ENCODE data around the gene DIPK1A.
"Not testable (repeated sequence)": the region's sequence is repeated elsewhere in the genome, so short reads cannot be mapped to it uniquely, and the experiment has no call there.

The DIPK1A gene

DNA sequence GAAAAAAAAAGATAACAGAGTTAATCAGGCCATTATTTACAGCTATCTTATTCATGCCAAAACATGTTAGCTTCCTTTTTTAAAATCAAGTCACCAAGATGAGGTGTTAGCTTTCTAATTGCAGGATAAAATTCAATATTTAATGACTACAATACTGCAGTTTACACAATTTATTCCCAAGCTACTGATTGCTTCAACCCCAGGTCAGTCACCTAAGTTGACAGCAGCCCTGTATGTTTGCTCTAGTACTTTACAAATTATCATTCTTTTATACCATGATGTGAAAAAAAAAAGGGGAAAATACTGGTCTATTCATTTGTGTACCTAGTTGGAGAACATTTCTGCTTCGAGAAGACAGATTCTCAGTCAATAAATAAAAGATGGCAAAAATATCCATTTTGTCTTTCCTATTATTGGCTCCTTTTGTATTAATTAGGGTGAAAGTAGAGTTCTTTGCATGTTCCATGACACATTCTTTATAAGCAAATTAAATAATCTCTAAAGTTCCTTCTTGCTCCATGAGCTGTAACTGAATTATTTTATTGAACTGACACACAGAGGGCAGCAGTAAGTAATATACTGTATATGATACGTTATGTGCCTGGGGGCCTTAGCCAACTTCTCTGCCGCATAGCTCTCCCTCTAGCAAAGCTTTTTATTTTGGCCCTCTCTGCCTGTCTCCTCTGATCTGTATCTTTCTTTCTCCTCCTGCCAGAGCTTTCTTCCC, 48.0 kb downstream of the DIPK1A start:
- Histone ChIP-seq H3K4me1 (ENCODE audit: control insufficient read depth, insufficient read depth, low read length) (no peaks in the 10 kb centered on the region), H3K27ac (ENCODE audit: low read depth, low read length) (no peak overlapping the region), H3K9ac (ENCODE audit: low read depth, low read length) (no peak overlapping the region), H3K9me3 (ENCODE audit: control insufficient read depth, insufficient read depth, low read length) (no peaks in the 10 kb centered on the region), H3K4me3 (ENCODE audit: low read depth, low read length) (no peak overlapping the region), H3K36me3 (ENCODE audit: control insufficient read depth, insufficient read depth, low read length) (no peaks in the 10 kb centered on the region), H3K27me3 (ENCODE audit: control insufficient read depth, insufficient read depth, low read length) (no peaks in the 10 kb centered on the region)

DNA sequence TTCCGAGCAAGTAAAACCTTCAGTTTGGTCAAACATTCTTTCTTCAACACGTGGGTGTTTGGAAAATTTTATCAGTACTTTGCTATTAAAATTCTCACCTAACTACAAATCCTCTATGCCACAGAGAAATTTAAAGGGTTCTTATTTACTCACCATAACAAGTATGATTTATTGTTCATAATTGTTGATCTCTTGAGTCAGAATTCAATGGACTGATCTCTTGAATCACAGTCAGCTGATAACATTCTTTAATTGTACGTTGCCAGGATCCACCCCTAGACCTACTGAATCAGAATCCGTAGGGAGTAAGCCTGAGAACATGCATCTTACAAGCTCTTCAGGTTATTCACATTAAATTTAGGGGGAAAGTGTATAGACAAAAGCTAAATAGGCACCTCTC, 51.2 kb downstream of the DIPK1A start:
- no peaks in the 10 kb centered on the region for H3K4me1 ChIP-seq (ENCODE audit: control insufficient read depth, insufficient read depth, low read length)
- H3K9ac ChIP-seq (ENCODE audit: low read depth, low read length), result no peak overlapping the region
- H3K27me3 ChIP-seq (ENCODE audit: control insufficient read depth, insufficient read depth, low read length), result no peaks in the 10 kb centered on the region
- no peaks in the 10 kb centered on the region for H3K9me3 ChIP-seq (ENCODE audit: control insufficient read depth, insufficient read depth, low read length)
- no peak overlapping the region for H3K4me3 ChIP-seq (ENCODE audit: low read depth, low read length)
- H3K36me3 ChIP-seq (ENCODE audit: control insufficient read depth, insufficient read depth, low read length), result no peaks in the 10 kb centered on the region
- H3K27ac ChIP-seq (ENCODE audit: low read depth, low read length), result no peak overlapping the region

DNA sequence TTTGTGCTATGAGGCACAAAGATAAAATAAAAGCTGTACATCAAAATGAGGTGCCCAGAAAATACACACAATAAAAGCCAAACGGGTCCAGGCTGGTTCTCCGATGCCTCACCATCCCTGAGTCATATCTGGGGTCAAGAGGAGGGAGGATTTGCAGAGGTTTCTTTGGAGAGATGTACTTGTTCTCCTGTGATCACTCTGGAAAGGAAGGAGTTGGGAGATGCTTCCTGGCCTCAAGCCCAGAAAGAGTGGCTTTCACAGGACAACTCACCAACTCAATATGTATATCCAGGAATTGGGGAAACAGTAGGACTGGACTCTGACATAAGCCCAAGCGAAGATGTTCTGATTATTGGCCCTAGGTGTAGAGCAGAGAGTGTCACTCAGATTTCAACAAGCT, 51.9 kb downstream of the DIPK1A start:
- H3K9ac ChIP-seq (ENCODE audit: low read depth, low read length), result no peak overlapping the region
- H3K4me3 ChIP-seq (ENCODE audit: low read depth, low read length), result no peak overlapping the region
- H3K36me3 ChIP-seq (ENCODE audit: control insufficient read depth, insufficient read depth, low read length), result no peaks in the 10 kb centered on the region
- no peaks in the 10 kb centered on the region for H3K27me3 ChIP-seq (ENCODE audit: control insufficient read depth, insufficient read depth, low read length)
- no peak overlapping the region for H3K27ac ChIP-seq (ENCODE audit: low read depth, low read length)
- H3K4me1 ChIP-seq (ENCODE audit: control insufficient read depth, insufficient read depth, low read length), result no peaks in the 10 kb centered on the region
- no peaks in the 10 kb centered on the region for H3K9me3 ChIP-seq (ENCODE audit: control insufficient read depth, insufficient read depth, low read length)

DNA sequence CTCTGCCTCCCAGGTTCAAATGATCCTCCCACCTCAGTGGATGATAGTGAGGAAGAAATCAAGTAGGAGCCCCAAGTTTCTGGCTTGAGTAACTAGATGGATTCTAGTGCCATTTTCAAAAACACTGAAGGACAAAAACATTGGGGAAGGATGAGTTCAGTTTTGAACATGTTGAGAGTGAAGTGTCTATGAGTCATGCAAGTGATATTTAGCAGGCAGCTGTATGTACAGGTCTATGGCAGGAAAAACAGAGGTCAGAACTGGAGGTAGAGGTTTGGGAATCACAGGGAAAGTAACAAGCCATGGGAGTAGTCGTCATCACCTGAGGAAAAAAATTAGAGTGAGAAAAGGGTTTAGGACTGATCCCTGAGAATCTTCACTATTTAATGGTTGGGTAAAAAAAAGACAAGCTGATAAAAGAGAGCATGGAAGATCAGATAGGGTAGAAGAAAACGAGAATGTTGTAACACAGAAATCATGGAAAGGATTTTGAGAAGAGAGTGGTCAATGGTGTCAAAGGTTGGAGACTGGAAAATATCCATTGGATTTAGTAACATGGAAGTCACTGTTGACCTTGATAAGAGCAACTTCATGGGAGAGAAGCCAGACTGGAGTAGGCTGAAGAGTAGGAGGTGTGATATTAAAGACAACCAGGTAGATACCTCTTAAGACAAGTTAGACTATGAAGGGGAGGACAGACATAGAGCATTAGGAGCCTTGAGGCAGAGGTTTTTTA, 53.1 kb downstream of the DIPK1A start:
- no peaks in the 10 kb centered on the region for H3K27me3 ChIP-seq (ENCODE audit: control insufficient read depth, insufficient read depth, low read length)
- no peaks in the 10 kb centered on the region for H3K36me3 ChIP-seq (ENCODE audit: control insufficient read depth, insufficient read depth, low read length)
- H3K4me3 ChIP-seq (ENCODE audit: low read depth, low read length), result no peak overlapping the region
- H3K4me1 ChIP-seq (ENCODE audit: control insufficient read depth, insufficient read depth, low read length), result no peaks in the 10 kb centered on the region
- H3K9me3 ChIP-seq (ENCODE audit: control insufficient read depth, insufficient read depth, low read length), result no peaks in the 10 kb centered on the region
- H3K9ac ChIP-seq (ENCODE audit: low read depth, low read length), result no peak overlapping the region
- no peak overlapping the region for H3K27ac ChIP-seq (ENCODE audit: low read depth, low read length)

DNA sequence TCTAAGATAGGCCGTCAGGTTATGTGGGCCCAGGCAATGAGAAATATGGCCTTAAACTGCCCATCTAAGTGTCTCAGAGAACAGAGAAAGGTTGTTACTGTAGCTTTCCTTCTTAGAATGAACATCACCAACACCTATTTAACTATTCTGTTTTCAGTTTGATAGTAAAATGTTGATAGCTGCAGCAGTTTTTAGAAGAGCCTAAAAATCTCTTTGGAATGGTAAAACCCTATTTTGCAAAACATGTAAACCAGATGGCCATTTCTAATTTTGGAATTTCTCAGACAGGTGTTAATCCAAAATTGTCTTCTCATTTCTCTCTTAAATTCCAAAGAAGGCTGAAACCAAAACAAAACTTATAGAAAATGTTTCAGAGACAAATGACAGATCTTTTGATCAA, 57.5 kb downstream of the DIPK1A start:
- no peaks in the 10 kb centered on the region for H3K4me1 ChIP-seq (ENCODE audit: control insufficient read depth, insufficient read depth, low read length)
- no peak overlapping the region for H3K27ac ChIP-seq (ENCODE audit: low read depth, low read length)
- H3K36me3 ChIP-seq (ENCODE audit: control insufficient read depth, insufficient read depth, low read length), result no peaks in the 10 kb centered on the region
- no peak overlapping the region for H3K4me3 ChIP-seq (ENCODE audit: low read depth, low read length)
- no peak overlapping the region for H3K9ac ChIP-seq (ENCODE audit: low read depth, low read length)
- H3K9me3 ChIP-seq (ENCODE audit: control insufficient read depth, insufficient read depth, low read length), result no peaks in the 10 kb centered on the region
- no peaks in the 10 kb centered on the region for H3K27me3 ChIP-seq (ENCODE audit: control insufficient read depth, insufficient read depth, low read length)

DNA sequence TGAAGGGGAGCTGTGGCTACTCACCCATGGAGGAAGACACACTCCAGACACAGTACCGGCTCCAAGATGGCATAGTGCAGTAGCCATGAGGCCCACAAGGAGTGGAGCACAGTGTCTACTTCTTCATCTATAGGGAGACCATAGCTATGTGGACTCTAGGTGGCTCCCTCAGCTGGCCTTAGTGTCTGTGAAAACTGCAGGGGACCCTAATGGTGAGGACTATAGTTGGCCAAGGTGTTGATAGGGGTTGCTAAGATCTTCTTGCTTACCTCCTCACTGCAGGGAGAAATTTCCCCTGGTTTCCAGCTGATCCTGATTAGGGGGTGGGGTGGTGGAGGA, 58.9 kb downstream of the DIPK1A start:
- H3K9me3 ChIP-seq (ENCODE audit: control insufficient read depth, insufficient read depth, low read length), result no peaks in the 10 kb centered on the region
- no peak overlapping the region for H3K9ac ChIP-seq (ENCODE audit: low read depth, low read length)
- H3K4me1 ChIP-seq (ENCODE audit: control insufficient read depth, insufficient read depth, low read length), result no peaks in the 10 kb centered on the region
- H3K4me3 ChIP-seq (ENCODE audit: low read depth, low read length), result no peak overlapping the region
- H3K27ac ChIP-seq (ENCODE audit: low read depth, low read length), result no peak overlapping the region
- H3K36me3 ChIP-seq (ENCODE audit: control insufficient read depth, insufficient read depth, low read length), result no peaks in the 10 kb centered on the region
- no peaks in the 10 kb centered on the region for H3K27me3 ChIP-seq (ENCODE audit: control insufficient read depth, insufficient read depth, low read length)

DNA sequence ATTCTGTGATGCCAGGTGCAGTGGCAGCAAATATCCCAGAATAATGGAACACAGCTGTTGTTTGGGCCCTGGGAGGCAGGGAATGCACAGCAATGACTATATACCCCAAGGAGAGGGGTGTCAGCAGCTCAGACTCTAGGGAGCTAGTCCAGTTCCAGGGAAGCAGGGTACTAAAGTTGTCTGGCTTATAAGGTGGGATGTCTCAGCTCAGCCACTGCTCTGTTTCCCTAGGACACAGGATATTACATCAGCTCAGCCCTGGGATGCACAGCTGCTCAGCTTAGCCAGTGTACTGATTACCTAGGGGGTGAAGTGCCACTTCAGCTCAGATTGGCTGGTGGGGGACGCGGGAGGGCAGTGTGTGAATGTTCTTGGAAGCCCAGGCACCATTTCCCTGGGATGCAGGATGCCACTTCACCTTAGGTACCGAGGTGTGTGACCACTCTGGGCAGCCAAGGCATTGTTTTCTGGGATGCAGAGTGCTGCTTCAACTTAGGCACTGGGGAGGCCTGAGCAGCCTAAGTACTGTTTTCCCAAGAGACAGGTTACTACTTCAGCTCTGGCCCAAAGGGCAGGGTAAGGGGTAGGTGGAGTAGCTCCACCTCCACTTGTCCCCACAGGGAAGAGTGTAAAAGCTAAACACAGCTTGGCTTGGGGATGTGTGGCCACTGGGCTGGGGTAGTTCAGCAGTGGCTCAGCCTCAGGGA, 59.4 kb downstream of the DIPK1A start:
- H3K9me3 ChIP-seq (ENCODE audit: control insufficient read depth, insufficient read depth, low read length), result no peaks in the 10 kb centered on the region
- no peak overlapping the region for H3K27ac ChIP-seq (ENCODE audit: low read depth, low read length)
- no peaks in the 10 kb centered on the region for H3K27me3 ChIP-seq (ENCODE audit: control insufficient read depth, insufficient read depth, low read length)
- H3K4me1 ChIP-seq (ENCODE audit: control insufficient read depth, insufficient read depth, low read length), result no peaks in the 10 kb centered on the region
- H3K36me3 ChIP-seq (ENCODE audit: control insufficient read depth, insufficient read depth, low read length), result no peaks in the 10 kb centered on the region
- H3K4me3 ChIP-seq (ENCODE audit: low read depth, low read length), result no peak overlapping the region
- H3K9ac ChIP-seq (ENCODE audit: low read depth, low read length), result no peak overlapping the region

DNA sequence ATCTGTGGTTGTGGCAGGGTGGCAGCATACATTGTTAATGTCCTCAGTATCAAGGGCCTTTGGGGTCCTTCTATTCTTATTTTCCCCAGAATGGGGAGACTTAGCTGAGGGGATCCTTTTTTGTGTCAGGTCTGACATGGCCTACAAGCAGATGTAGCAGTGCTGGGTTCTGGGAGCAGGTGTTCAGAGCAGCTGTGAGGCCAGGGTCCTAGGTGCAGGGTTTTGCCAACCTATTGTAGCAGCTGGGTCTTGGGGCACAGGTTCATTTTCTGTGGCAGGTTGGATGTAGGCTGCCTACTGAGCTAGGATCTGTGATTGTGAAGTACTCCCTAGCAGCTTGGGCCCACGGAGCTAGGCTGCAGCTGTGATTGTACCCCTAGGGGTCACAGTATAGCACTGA, 60.1 kb downstream of the DIPK1A start:
- H3K9me3 ChIP-seq (ENCODE audit: control insufficient read depth, insufficient read depth, low read length), result no peaks in the 10 kb centered on the region
- no peaks in the 10 kb centered on the region for H3K36me3 ChIP-seq (ENCODE audit: control insufficient read depth, insufficient read depth, low read length)
- H3K9ac ChIP-seq (ENCODE audit: low read depth, low read length), result no peak overlapping the region
- H3K4me3 ChIP-seq (ENCODE audit: low read depth, low read length), result no peak overlapping the region
- H3K27ac ChIP-seq (ENCODE audit: low read depth, low read length), result no peak overlapping the region
- H3K27me3 ChIP-seq (ENCODE audit: control insufficient read depth, insufficient read depth, low read length), result no peaks in the 10 kb centered on the region
- no peaks in the 10 kb centered on the region for H3K4me1 ChIP-seq (ENCODE audit: control insufficient read depth, insufficient read depth, low read length)

DNA sequence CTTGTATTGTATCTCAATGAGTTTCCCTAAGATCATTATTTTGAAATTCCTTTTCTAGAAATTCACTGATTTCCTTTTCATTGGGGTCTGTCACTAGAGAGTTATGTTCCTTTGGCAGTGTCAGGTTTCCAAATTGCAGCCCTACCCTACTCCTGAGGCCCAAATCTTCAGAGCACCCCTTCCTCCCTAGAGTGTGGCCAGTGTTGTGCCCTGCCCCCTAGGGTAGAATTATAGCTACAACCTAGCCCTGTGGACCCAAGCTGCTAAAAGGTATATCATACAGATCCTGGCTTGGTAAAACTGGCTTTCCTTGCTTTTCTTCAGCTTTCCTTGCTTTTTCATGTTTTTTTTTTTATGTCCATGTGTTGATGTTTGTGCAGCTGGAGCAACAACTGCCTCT, 60.7 kb downstream of the DIPK1A start:
- Histone ChIP-seq H3K36me3 (ENCODE audit: control insufficient read depth, insufficient read depth, low read length) (no peaks in the 10 kb centered on the region), H3K9ac (ENCODE audit: low read depth, low read length) (no peak overlapping the region)

DNA sequence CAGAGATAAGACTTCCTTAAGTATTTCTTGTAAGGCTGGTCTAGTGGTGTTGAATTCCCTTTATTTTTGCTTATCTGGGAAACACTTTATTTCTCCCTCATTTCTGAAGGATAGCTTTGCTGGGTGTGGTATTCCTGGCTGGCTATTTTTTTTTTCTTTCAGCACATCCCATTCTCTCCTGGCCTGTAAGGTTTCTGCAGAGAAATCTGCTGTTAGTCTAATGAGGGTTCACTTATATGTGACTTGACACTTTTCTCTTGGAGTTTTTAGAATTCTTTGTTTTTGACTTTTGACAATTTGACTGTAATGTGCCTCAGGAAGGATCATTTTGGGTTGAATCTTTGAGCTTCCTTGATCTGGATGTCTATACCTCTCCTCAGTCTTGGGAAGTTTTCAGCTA, 61.5 kb downstream of the DIPK1A start:
- no peaks in the 10 kb centered on the region for H3K27me3 ChIP-seq (ENCODE audit: control insufficient read depth, insufficient read depth, low read length)
- no peak overlapping the region for H3K4me3 ChIP-seq (ENCODE audit: low read depth, low read length)
- H3K27ac ChIP-seq (ENCODE audit: low read depth, low read length), result no peak overlapping the region
- no peaks in the 10 kb centered on the region for H3K4me1 ChIP-seq (ENCODE audit: control insufficient read depth, insufficient read depth, low read length)
- no peak overlapping the region for H3K9ac ChIP-seq (ENCODE audit: low read depth, low read length)
- no peaks in the 10 kb centered on the region for H3K36me3 ChIP-seq (ENCODE audit: control insufficient read depth, insufficient read depth, low read length)
- H3K9me3 ChIP-seq (ENCODE audit: control insufficient read depth, insufficient read depth, low read length), result no peaks in the 10 kb centered on the region

More for the DNA sequence above, 60.7 kb downstream of the DIPK1A start:
- Histone ChIP-seq H3K27ac (ENCODE audit: low read depth, low read length) (no peak overlapping the region), H3K4me3 (ENCODE audit: low read depth, low read length) (no peak overlapping the region), H3K4me1 (ENCODE audit: control insufficient read depth, insufficient read depth, low read length) (no peaks in the 10 kb centered on the region), H3K9me3 (ENCODE audit: control insufficient read depth, insufficient read depth, low read length) (no peaks in the 10 kb centered on the region), H3K27me3 (ENCODE audit: control insufficient read depth, insufficient read depth, low read length) (no peaks in the 10 kb centered on the region)

DNA sequence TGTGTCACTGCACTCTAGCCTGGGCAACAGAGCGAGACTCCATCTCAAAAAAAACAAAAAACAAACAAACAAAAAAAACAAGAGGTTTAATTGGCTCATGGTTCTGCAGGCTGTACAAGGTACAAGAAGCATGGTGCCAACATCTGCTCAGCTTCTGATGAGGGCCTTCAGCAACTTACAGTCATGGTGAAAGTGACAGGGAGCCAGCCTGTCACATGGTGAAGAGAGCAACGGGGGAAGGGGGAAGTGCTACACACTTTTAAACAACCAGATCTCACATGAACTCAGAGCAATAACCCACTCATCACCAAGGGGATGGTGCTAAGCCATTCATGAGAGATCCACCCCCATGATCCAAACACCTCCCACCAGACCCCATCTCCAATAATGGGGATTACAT, 63.2 kb downstream of the DIPK1A start:
- H3K9ac ChIP-seq (ENCODE audit: low read depth, low read length); H3K27ac ChIP-seq (ENCODE audit: low read depth, low read length); H3K4me3 ChIP-seq (ENCODE audit: low read depth, low read length); H3K9me3 ChIP-seq (ENCODE audit: control insufficient read depth, insufficient read depth, low read length); H3K36me3 ChIP-seq (ENCODE audit: control insufficient read depth, insufficient read depth, low read length); H3K4me1 ChIP-seq (ENCODE audit: control insufficient read depth, insufficient read depth, low read length); H3K27me3 ChIP-seq (ENCODE audit: control insufficient read depth, insufficient read depth, low read length): not testable (repeated sequence)

All from HUES48 (cell line).